Hypothalamus (tissue), 51 donors: ENCODE measurements around the gene E2F2.

Experiments
- DNase-seq, 51 donors: peaks; one replicate each; lab custom pipeline; 2025; lab: John Stamatoyannopoulos, UW

Gene E2F2

GRCh38 chr1:23530747-23531561 is at the start of gene E2F2:
E2F2 (minus strand) TSS chr1:23531233; CDS start chr1:23530793, 440 bp downstream.
- DNase-seq: peak in 50 of 51 donors; percentile 13 to 86 (median 68)

- DNase-seq: no peak
Observed at GRCh38 chr1:23578997-23579363, 47.9 kb upstream of the E2F2 start.

- no peak for DNase-seq
Observed at GRCh38 chr1:23578311-23578996, 47.4 kb upstream of the E2F2 start.

- no peak for DNase-seq
Observed at GRCh38 chr1:23577056-23578004, 46.3 kb upstream of the E2F2 start.

GRCh38 chr1:23576338-23577055 is 45.5 kb upstream of the E2F2 start:
- no peak for DNase-seq

- DNase-seq: no peak
Observed at GRCh38 chr1:23575226-23575810, 44.3 kb upstream of the E2F2 start.

GRCh38 chr1:23574265-23574754 is 43.3 kb upstream of the E2F2 start:
- no peak for DNase-seq

- DNase-seq: no peak
Observed at GRCh38 chr1:23573574-23574182, 42.6 kb upstream of the E2F2 start.

- no peak for DNase-seq
Observed at GRCh38 chr1:23571465-23571864, 40.4 kb upstream of the E2F2 start.

GRCh38 chr1:23570001-23570691 is 39.1 kb upstream of the E2F2 start:
- DNase-seq: no peak

GRCh38 chr1:23568608-23569383 is 37.8 kb upstream of the E2F2 start:
- DNase-seq: peak in 3 of 51 donors; percentile 9 to 42 (median 22)

- peak in 40 of 51 donors; percentile 13 to 87 (median 52) for DNase-seq
Observed at GRCh38 chr1:23567996-23568607, 37.1 kb upstream of the E2F2 start.

GRCh38 chr1:23567629-23567995 is 36.6 kb upstream of the E2F2 start:
- no peak for DNase-seq

- DNase-seq: no peak
Observed at GRCh38 chr1:23566304-23566703, 35.3 kb upstream of the E2F2 start.

- no peak for DNase-seq
Observed at GRCh38 chr1:23565776-23566175, 34.7 kb upstream of the E2F2 start.

- no peak for DNase-seq
Observed at GRCh38 chr1:23564529-23565122, 33.6 kb upstream of the E2F2 start.

- no peak for DNase-seq
Observed at GRCh38 chr1:23563755-23564374, 32.8 kb upstream of the E2F2 start.
